IPS-11a (cell line): ENCODE measurements around the gene FAM184B.

ENCODE experiments used
- H3K4me3 ChIP-seq: one replicate; pipeline ENCODE4 v1.5.1; 2013; ENCODE audit warnings: low read depth, low read length, control low read depth

Gene FAM184B

DNA sequence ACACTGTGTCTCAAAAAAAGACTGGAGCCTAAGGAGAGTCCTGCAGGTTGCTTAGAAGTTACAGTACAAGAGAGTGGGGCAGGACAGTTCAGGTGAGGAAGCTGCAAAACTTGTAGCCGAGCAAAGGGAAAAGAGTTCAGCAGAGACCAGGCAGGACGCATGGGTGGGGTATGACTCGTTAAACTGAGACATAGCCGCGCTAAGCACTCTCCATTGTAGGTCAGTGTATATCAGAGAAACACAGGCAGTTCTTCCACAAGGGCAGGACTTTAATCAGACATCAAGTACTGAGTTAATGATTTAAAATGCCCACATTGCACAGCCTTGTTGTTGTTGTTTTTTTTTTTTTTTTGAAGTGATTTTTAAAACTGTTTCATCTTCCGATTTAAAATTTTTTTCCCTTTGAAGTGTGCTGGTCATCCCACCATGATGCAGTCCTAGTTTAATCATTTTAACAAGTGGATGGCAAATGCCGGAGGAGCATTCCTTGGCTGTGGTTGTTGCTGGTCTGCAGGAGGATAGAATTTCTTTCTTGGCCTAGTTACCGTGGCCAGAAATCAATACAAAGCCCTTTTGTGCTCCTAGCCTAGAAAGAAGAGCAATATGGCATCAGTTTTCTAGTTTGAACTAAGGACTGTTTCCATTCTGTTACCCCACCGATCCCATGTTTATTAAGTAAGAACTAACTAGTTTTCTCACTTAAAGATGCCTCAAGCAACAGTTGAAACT, 194.2 kb downstream of the FAM184B start:
- H3K4me3 ChIP-seq = no peak overlapping the region

GRCh38 chr4:17584521-17585213, 196.8 kb downstream of the FAM184B start:
- no peak overlapping the region for H3K4me3 ChIP-seq

DNA sequence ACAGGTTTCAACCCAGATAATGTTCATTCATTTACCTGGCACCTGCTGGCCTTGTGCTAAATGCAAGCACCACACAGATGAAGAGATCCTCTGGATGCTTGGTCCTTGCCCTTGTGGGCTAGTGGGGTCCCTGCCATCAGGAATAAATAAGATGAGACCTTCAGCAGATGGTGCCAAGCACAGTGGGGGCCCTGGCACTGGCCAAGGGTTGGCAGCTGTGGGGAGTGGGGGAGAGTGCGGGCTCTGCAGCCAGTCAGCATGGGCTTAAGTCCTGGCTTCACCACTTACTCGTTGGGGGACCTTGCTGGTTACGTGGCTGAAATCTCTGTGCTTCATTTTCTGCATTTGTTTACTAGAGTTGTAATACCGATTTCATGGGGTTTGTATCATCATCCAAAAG, 197.5 kb downstream of the FAM184B start:
- no peak overlapping the region for H3K4me3 ChIP-seq

DNA sequence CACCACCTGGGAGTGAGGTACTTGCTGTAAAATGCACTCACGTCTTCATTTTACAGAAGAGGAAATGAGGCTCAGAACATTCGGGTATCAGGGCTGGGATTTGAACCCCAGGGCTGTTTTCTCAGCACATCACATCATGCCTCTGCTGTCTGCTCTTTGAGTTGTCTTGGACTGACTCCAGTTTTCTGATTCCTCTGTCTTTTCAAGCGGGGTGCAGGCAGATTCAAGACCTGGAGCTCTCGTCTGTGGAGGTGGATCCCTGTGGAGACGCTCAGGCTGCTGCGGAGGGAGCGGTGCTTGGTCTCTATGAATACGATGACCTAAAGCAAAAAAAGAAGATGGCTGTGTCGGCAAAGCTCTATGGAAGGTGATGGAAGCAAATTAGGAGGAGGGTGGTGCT, 198.1 kb downstream of the FAM184B start:
- H3K4me3 ChIP-seq = no peak overlapping the region

- no peak overlapping the region for H3K4me3 ChIP-seq
Measured at GRCh38 chr4:17580969-17581368, 200.5 kb downstream of the FAM184B start.
